ENCODE data around the gene ITGBL1. TPM values are rescaled to one million over a fixed set of nuclear protein-coding genes. Genes with fewer than 3 reads are reported as not detected.

Gene ITGBL1
- total and polyA plus RNA-seq, 2 of the 13 experiments (the other 11 are each of a cell fraction or from before 2014, with no cell fraction given): 0.02 TPM; not detected in 1

- no peak for TF ChIP-seq ZNF598 (CRISPR knock-in tag; IDR thresholded peaks at IDR 0.05; ENCODE audit: borderline replicate concordance)
- TF ChIP-seq BRD4 (CRISPR knock-in tag; IDR thresholded peaks at IDR 0.05): no peak
- no peak for TF ChIP-seq ZNF550 (CRISPR knock-in tag; IDR thresholded peaks at IDR 0.05; ENCODE audit: borderline replicate concordance)
- TF ChIP-seq KIAA2018 (CRISPR knock-in tag; IDR thresholded peaks at IDR 0.05; ENCODE audit: borderline replicate concordance): no peak
- no peak for TF ChIP-seq ZFP41 (CRISPR knock-in tag; IDR thresholded peaks at IDR 0.05; ENCODE audit: borderline replicate concordance)
- no peak for TF ChIP-seq ZSCAN20 (CRISPR knock-in tag; IDR thresholded peaks at IDR 0.05; ENCODE audit: borderline replicate concordance)
- no peak for TF ChIP-seq ZNF496 (CRISPR knock-in tag; IDR thresholded peaks at IDR 0.05; ENCODE audit: insufficient replicate concordance)
- TF ChIP-seq ZNF589 (CRISPR knock-in tag; conservative IDR thresholded peaks at IDR 0.05): no peak
- no peak for TF ChIP-seq BCLAF1 (IDR thresholded peaks at IDR 0.05)
- no peak for TF ChIP-seq ZNF773 (CRISPR knock-in tag; IDR thresholded peaks at IDR 0.05; ENCODE audit: borderline replicate concordance)
- TF ChIP-seq ZGPAT (CRISPR knock-in tag; IDR thresholded peaks at IDR 0.05): no peak
Observed at GRCh38 chr13:101624981-101625380, 172.5 kb downstream of the ITGBL1 start.

More at GRCh38 chr13:101624981-101625380, 172.5 kb downstream of the ITGBL1 start:
- Histone ChIP-seq H3K4me2 (ENCODE audit: low read depth, low read length) (no peak overlapping the region), H3K36me3 (replicated peaks in 1 of 2; ENCODE audit: control insufficient read depth in 1 of 2, insufficient read depth in 2 of 2, low read length in 2 of 2) (no peaks in the 10 kb centered on the region), H3K4me3 (replicated peaks in 1 of 3; ENCODE audit: insufficient read depth in 1 of 3, low read depth in 2 of 3, low read length in 3 of 3) (no peak overlapping the region), H3K27ac (ENCODE audit: extremely low read length, insufficient read depth, low read length) (no peak overlapping the region), H3K27me3 (ENCODE audit: control insufficient read depth in 1 of 2, insufficient read depth in 2 of 2, low read length in 2 of 2) (no peaks in the 10 kb centered on the region), H4K20me1 (ENCODE audit: insufficient read depth, low read length) (no peaks in the 10 kb centered on the region), H3K4me1 (ENCODE audit: insufficient read depth, low read length) (no peaks in the 10 kb centered on the region), H3K9me3 (ENCODE audit: low read length) (no peaks in the 10 kb centered on the region), H3K9ac (ENCODE audit: insufficient read depth, low read depth, low read length) (no peak overlapping the region), H2AFZ (ENCODE audit: low read length) (no peak overlapping the region), H3K79me2 (ENCODE audit: insufficient read depth, low read length) (no peaks in the 10 kb centered on the region)
- no TSS peak for BruUV-seq (replicated peaks)
- ChIA-PET POLR2A (no interaction called here), CTCF (ENCODE audit: low intra/inter-chr PET ratio, low total read pairs) (no interaction called here)
- DNase-seq (ENCODE audit: low spot score) (no peak), ATAC-seq (no peak), FAIRE-seq (no peak)
- in situ Hi-C loops (cut with HindIII; ENCODE audit: extremely low pct_ligation_motif_present, low pct_unique_long_range_greater_than_20kb) (no loop called here), intact Hi-C loops (cut with micrococcal nuclease; ENCODE audit: unreplicated experiment) (no loop called here)
- WGBS (ENCODE audit: low lambda C conversion rate): 34% methylated on average over 3 of the region's 3 CpGs

All from HepG2 (cell line).